ENCODE results near the gene SMAD1. TPM values are rescaled to one million over a fixed set of nuclear protein-coding genes. Genes with fewer than 3 reads are reported as not detected.

SMAD1 gene
- total RNA-seq, 1 donor from 2014 or later, result 26.8 TPM

DNA sequence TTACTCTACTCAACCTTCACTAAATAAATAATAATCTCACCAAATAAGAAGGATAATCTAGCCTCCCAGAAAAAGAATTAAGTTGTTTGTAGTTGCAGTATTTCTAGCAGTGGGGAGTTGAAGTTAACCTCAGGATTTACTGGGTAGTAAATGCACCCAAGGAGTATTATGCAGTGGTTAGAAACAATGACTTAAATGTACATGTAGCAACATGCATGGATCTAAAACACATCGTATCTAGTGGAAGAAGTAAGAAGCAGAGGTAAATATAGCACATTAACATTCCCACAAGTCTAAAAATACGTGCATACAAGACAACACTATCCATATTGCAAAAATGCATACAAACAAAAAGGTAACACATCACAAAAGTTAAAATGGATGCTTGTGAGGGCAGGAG, 44.2 kb upstream of the SMAD1 start:
- Mint-ChIP-seq H3K36me3 (ENCODE audit: low read depth) (no peaks in the 10 kb centered on the region), H3K27ac (ENCODE audit: unreplicated experiment) (no peak overlapping the region), H3K27me3 (ENCODE audit: low read depth) (no peaks in the 10 kb centered on the region), H3K4me3 (no peak overlapping the region), H3K4me1 (no peaks in the 10 kb centered on the region), H3K9me3 (peaks cover 6% of the 10 kb centered on the region)
- DNase-seq (ENCODE audit: low read depth, low spot score), result no peak
- TF ChIP-seq, protein P1, sequence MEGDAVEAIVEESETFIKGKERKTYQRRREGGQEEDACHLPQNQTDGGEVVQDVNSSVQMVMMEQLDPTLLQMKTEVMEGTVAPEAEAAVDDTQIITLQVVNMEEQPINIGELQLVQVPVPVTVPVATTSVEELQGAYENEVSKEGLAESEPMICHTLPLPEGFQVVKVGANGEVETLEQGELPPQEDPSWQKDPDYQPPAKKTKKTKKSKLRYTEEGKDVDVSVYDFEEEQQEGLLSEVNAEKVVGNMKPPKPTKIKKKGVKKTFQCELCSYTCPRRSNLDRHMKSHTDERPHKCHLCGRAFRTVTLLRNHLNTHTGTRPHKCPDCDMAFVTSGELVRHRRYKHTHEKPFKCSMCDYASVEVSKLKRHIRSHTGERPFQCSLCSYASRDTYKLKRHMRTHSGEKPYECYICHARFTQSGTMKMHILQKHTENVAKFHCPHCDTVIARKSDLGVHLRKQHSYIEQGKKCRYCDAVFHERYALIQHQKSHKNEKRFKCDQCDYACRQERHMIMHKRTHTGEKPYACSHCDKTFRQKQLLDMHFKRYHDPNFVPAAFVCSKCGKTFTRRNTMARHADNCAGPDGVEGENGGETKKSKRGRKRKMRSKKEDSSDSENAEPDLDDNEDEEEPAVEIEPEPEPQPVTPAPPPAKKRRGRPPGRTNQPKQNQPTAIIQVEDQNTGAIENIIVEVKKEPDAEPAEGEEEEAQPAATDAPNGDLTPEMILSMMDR (conservative IDR thresholded peaks at IDR 0.05), result no peak

- no peak for DNase-seq (ENCODE audit: low read depth, low spot score)
- H3K4me1 Mint-ChIP-seq, result no peaks in the 10 kb centered on the region
- H3K36me3 Mint-ChIP-seq (ENCODE audit: low read depth), result no peaks in the 10 kb centered on the region
- no peak overlapping the region for H3K4me3 Mint-ChIP-seq
- H3K27ac Mint-ChIP-seq (ENCODE audit: unreplicated experiment), result no peak overlapping the region
- peaks cover 3% of the 10 kb centered on the region for H3K9me3 Mint-ChIP-seq
- TF ChIP-seq, protein P1 (conservative IDR thresholded peaks at IDR 0.05), result no peak
- no peaks in the 10 kb centered on the region for H3K27me3 Mint-ChIP-seq (ENCODE audit: low read depth)
These were observed 43.4 kb upstream of the SMAD1 start for GRCh38 chr4:145438298-145438697.

GRCh38 chr4:145440292-145441007, 41.2 kb upstream of the SMAD1 start:
- H3K27ac Mint-ChIP-seq (ENCODE audit: unreplicated experiment), result no peak overlapping the region
- no peaks in the 10 kb centered on the region for H3K36me3 Mint-ChIP-seq (ENCODE audit: low read depth)
- TF ChIP-seq, protein P1 (conservative IDR thresholded peaks at IDR 0.05), result no peak
- H3K4me1 Mint-ChIP-seq, result no peaks in the 10 kb centered on the region
- no peak overlapping the region for H3K4me3 Mint-ChIP-seq
- DNase-seq (ENCODE audit: low read depth, low spot score), result no peak
- no peaks in the 10 kb centered on the region for H3K27me3 Mint-ChIP-seq (ENCODE audit: low read depth)
- H3K9me3 Mint-ChIP-seq, result no peaks in the 10 kb centered on the region

GRCh38 chr4:145446184-145446583, 35.5 kb upstream of the SMAD1 start:
- Mint-ChIP-seq H3K4me3 (no peak overlapping the region), H3K4me1 (no peaks in the 10 kb centered on the region), H3K27me3 (ENCODE audit: low read depth) (no peaks in the 10 kb centered on the region), H3K36me3 (ENCODE audit: low read depth) (no peaks in the 10 kb centered on the region), H3K9me3 (peaks cover 3% of the 10 kb centered on the region), H3K27ac (ENCODE audit: unreplicated experiment) (no peak overlapping the region)
- no peak for DNase-seq (ENCODE audit: low read depth, low spot score)
- TF ChIP-seq, protein P1 (conservative IDR thresholded peaks at IDR 0.05), result no peak

DNA sequence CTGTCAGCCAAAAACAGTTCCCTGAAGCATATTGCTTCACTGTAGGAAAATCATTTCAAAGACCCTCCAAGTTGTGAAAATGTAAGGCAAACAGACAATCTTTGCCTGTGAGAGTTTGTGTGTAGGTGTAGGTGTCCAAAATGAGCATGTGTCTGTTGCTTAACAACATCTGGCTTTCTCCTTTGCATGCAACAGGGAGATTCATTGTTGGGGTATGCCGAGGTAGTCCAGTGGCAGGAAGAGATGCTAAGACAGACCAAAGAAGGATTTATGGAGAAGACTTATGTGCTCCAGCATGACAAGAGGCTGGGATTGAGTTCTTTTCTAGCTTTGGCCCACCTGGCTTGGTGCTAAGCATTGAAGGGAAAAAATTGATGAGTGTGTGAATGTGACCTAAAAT, 29.8 kb upstream of the SMAD1 start:
- Mint-ChIP-seq H3K4me1 (no peaks in the 10 kb centered on the region), H3K4me3 (no peak overlapping the region), H3K9me3 (peaks cover 7% of the 10 kb centered on the region)

More for the DNA sequence above, 29.8 kb upstream of the SMAD1 start:
- TF ChIP-seq, protein P1 (conservative IDR thresholded peaks at IDR 0.05), result no peak
- Mint-ChIP-seq H3K36me3 (ENCODE audit: low read depth) (no peaks in the 10 kb centered on the region), H3K27ac (ENCODE audit: unreplicated experiment) (no peak overlapping the region), H3K27me3 (ENCODE audit: low read depth) (peaks cover 2% of the 10 kb centered on the region)
- no peak for DNase-seq (ENCODE audit: low read depth, low spot score)

Measured in neural crest cell (in vitro differentiated cells).